ENCODE measurements around the gene KAZALD1. TPM values are rescaled to one million over a fixed set of nuclear protein-coding genes. Genes with fewer than 3 reads are reported as not detected.

KAZALD1 gene
- total RNA-seq, 1 experiment from 2014 or later: 42.3 TPM

- Mint-ChIP-seq H3K27ac (ENCODE audit: unreplicated experiment) (peak overlapping the region; percentile 98), H3K9me3 (ENCODE audit: unreplicated experiment) (no peaks in the 10 kb centered on the region), H3K4me1 (ENCODE audit: low read depth, unreplicated experiment) (peaks cover 22% of the 10 kb centered on the region), H3K27me3 (ENCODE audit: insufficient read depth, unreplicated experiment) (no peaks in the 10 kb centered on the region), H3K36me3 (ENCODE audit: insufficient read depth, unreplicated experiment) (peaks cover 47% of the 10 kb centered on the region), H3K4me3 (ENCODE audit: unreplicated experiment) (peak overlapping the region; percentile 96)
- Histone ChIP-seq H3K36me3 (ENCODE audit: control insufficient read depth, insufficient read depth, low read length) (no peaks in the 10 kb centered on the region; the same call in 1 of the 2 replicates), H3K4me3 (ENCODE audit: low read depth, low read length) (peak overlapping the region; percentile 70), H3K27me3 (replicated peaks; ENCODE audit: control insufficient read depth, insufficient read depth, low read length) (no peaks in the 10 kb centered on the region), H3K4me1 (peaks cover 30% of the 10 kb centered on the region), H3K9me3 (no peaks in the 10 kb centered on the region)
- no peak for DNase-seq
- TF ChIP-seq, protein P1, sequence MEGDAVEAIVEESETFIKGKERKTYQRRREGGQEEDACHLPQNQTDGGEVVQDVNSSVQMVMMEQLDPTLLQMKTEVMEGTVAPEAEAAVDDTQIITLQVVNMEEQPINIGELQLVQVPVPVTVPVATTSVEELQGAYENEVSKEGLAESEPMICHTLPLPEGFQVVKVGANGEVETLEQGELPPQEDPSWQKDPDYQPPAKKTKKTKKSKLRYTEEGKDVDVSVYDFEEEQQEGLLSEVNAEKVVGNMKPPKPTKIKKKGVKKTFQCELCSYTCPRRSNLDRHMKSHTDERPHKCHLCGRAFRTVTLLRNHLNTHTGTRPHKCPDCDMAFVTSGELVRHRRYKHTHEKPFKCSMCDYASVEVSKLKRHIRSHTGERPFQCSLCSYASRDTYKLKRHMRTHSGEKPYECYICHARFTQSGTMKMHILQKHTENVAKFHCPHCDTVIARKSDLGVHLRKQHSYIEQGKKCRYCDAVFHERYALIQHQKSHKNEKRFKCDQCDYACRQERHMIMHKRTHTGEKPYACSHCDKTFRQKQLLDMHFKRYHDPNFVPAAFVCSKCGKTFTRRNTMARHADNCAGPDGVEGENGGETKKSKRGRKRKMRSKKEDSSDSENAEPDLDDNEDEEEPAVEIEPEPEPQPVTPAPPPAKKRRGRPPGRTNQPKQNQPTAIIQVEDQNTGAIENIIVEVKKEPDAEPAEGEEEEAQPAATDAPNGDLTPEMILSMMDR (IDR thresholded peaks at IDR 0.05; ENCODE audit: insufficient read depth in 1 of 2, low read depth in 1 of 2, low read length in 1 of 2, severe bottlenecking in 1 of 2, unreplicated experiment in 1 of 2): no peak
- ChIA-PET CTCF (interaction anchor here (0.6 to 5.0 kb wide), 7 partner anchors 8 to 77 kb away, joined by 3 to 47 read pairs (median 5); no protein-coding TSS in a partner anchor), POLR2A (interaction anchor here (1.0 kb wide), 1 partner anchor 22 kb away, joined by 4 read pairs; no protein-coding TSS in a partner anchor)
- intact Hi-C loops (cut with micrococcal nuclease; ENCODE audit: unreplicated experiment): loop anchor here (1.0 to 5.0 kb wide), 3 partner anchors 24 to 67 kb away; partner anchors contain the start of genes LZTS2, PDZD7 and SFXN3
- BruUV-seq (replicated peaks): TSS peak; percentile 85
These were observed 3.8 kb downstream of the KAZALD1 start for GRCh38 chr10:101065481-101066145.

DNA sequence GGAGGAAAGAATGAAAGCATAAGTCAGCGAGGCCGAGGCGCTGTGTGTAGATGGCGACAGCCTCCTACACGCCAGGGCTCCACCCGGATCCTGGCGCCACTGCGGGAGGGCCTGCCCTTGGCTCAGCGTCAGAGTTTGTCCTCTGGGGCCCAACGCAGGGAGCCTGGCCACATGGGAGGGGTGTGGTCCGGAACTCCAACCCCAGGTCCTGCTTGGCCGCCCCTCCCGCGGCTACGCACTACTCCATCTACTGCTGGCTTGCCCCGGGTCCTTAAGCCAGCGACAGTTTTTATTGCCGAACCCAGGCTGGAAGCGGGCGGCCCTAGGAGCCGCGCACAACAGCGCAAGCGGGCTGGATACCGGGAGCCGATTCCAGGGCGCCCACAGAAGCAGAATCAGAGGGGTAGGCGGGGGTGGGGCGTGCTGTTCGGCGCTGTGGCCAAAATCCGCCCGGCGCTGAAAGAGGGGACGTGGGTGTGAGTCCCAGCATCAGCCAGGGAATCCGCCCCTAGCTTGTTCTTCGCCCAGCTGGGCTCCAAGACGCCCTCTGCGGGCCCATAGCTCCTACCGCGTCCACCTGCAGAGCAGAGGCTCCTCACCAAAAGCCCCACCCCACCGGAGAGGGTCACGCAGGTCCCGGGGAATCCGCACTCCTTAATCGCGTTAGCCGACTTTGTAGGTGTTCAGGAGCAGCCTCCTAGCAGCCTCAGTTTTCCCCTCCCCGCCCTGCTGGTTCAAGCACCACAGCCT, 4.5 kb downstream of the KAZALD1 start:
- Mint-ChIP-seq H3K36me3 (ENCODE audit: insufficient read depth, unreplicated experiment) (peaks cover 40% of the 10 kb centered on the region), H3K27ac (ENCODE audit: unreplicated experiment) (peak overlapping the region; percentile 98), H3K27me3 (ENCODE audit: insufficient read depth, unreplicated experiment) (no peaks in the 10 kb centered on the region), H3K9me3 (ENCODE audit: unreplicated experiment) (no peaks in the 10 kb centered on the region), H3K4me1 (ENCODE audit: low read depth, unreplicated experiment) (peaks cover 22% of the 10 kb centered on the region), H3K4me3 (ENCODE audit: unreplicated experiment) (peak overlapping the region; percentile 96)
- H3K36me3 ChIP-seq (ENCODE audit: control insufficient read depth, insufficient read depth, low read length): no peaks in the 10 kb centered on the region; the same call in 1 of the 2 replicates
- TF ChIP-seq, protein P1 (IDR thresholded peaks at IDR 0.05; ENCODE audit: insufficient read depth in 1 of 2, low read depth in 1 of 2, low read length in 1 of 2, severe bottlenecking in 1 of 2, unreplicated experiment in 1 of 2): peak; percentile 60 to 81
- DNase-seq: peak; percentile 94 to 96
- H3K4me3 ChIP-seq (ENCODE audit: low read depth, low read length): peak overlapping the region; percentile 70
- CTCF ChIA-PET: interaction anchor here (0.7 to 5.0 kb wide), 15 partner anchors 9 to 76 kb away, joined by 3 to 47 read pairs (median 9); partner anchors contain the start of genes PDZD7 and SFXN3
- H3K27me3 ChIP-seq (replicated peaks; ENCODE audit: control insufficient read depth, insufficient read depth, low read length): no peaks in the 10 kb centered on the region
- H3K4me1 ChIP-seq: peaks cover 30% of the 10 kb centered on the region
- no TSS peak for BruUV-seq (replicated peaks)
- intact Hi-C loops (cut with micrococcal nuclease; ENCODE audit: unreplicated experiment): loop anchor here (1.0 to 5.0 kb wide), 3 partner anchors 25 to 68 kb away; partner anchors contain the start of genes LZTS2, PDZD7 and SFXN3
- no peaks in the 10 kb centered on the region for H3K9me3 ChIP-seq
- POLR2A ChIA-PET: interaction anchor here (0.6 to 1.0 kb wide), 4 partner anchors 9 to 27 kb away, joined by 3 to 25 read pairs (median 6); no protein-coding TSS in a partner anchor

- H3K9me3 Mint-ChIP-seq (ENCODE audit: unreplicated experiment): no peaks in the 10 kb centered on the region
- ChIA-PET POLR2A (interaction anchor here (1.0 to 1.1 kb wide), 4 partner anchors 9 to 75 kb away, joined by 4 to 25 read pairs (median 6); no protein-coding TSS in a partner anchor), CTCF (interaction anchor here (0.8 to 5.0 kb wide), 14 partner anchors 9 to 80 kb away, joined by 3 to 47 read pairs (median 9); partner anchors contain the start of genes PDZD7 and SFXN3)
- peak in 1 of 2 experiments; percentile 59 for DNase-seq
- H3K4me1 Mint-ChIP-seq (ENCODE audit: low read depth, unreplicated experiment): peaks cover 22% of the 10 kb centered on the region
- intact Hi-C loops (cut with micrococcal nuclease; ENCODE audit: unreplicated experiment): loop anchor here (1.0 to 5.0 kb wide), 3 partner anchors 26 to 68 kb away; partner anchors contain the start of genes LZTS2, PDZD7 and SFXN3
- BruUV-seq (replicated peaks): no TSS peak
- Histone ChIP-seq H3K4me1 (peaks cover 30% of the 10 kb centered on the region), H3K27me3 (replicated peaks; ENCODE audit: control insufficient read depth, insufficient read depth, low read length) (no peaks in the 10 kb centered on the region), H3K4me3 (ENCODE audit: low read depth, low read length) (peak overlapping the region; percentile 70), H3K9me3 (no peaks in the 10 kb centered on the region), H3K36me3 (ENCODE audit: control insufficient read depth, insufficient read depth, low read length) (no peaks in the 10 kb centered on the region; the same call in 1 of the 2 replicates)
- peak overlapping the region; percentile 96 for H3K4me3 Mint-ChIP-seq (ENCODE audit: unreplicated experiment)
- H3K27me3 Mint-ChIP-seq (ENCODE audit: insufficient read depth, unreplicated experiment): no peaks in the 10 kb centered on the region
- peak overlapping the region; percentile 98 for H3K27ac Mint-ChIP-seq (ENCODE audit: unreplicated experiment)
- H3K36me3 Mint-ChIP-seq (ENCODE audit: insufficient read depth, unreplicated experiment): peaks cover 34% of the 10 kb centered on the region
- TF ChIP-seq, protein P1 (IDR thresholded peaks at IDR 0.05; ENCODE audit: insufficient read depth in 1 of 2, low read depth in 1 of 2, low read length in 1 of 2, severe bottlenecking in 1 of 2, unreplicated experiment in 1 of 2): no peak
These were observed 5.1 kb downstream of the KAZALD1 start for GRCh38 chr10:101066896-101067355.
